GM23338 (cell line): ENCODE results near the gene CORO7. TPM values are rescaled to one million over a fixed set of nuclear protein-coding genes. Genes with fewer than 3 reads are reported as not detected.

Source experiments
- ATAC-seq: fragments of 200-7000 bp; cut with Tn5 transposase; 3 replicates; pipeline ENCODE4 v1.9.1; 2020
- DNase-seq: peaks from one replicate; pipeline ENCODE4 v3.0.0-alpha.2; 2015; ENCODE audit warnings: low spot score
- H2AFZ ChIP-seq: fragments of 200-600 bp; sonication (generic); 2 replicates; pipeline ENCODE4 v1.8.0; 2016; ENCODE audit warnings: antibody characterized with exemption, mild to moderate bottlenecking, moderate library complexity
- H3F3A ChIP-seq: fragments of 200-600 bp; sonication (generic); replicated peaks from 2 replicates; pipeline ENCODE4 v1.8.0; 2017; ENCODE audit warnings: antibody characterized with exemption, mixed run types, low read depth
- H3K27ac ChIP-seq: fragments of 200-600 bp; sonication (generic); 2 replicates; pipeline ENCODE4 v1.6.1; 2016; ENCODE audit warnings: low read depth
- H3K27me3 ChIP-seq: fragments of 200-600 bp; sonication (generic); 2 replicates; pipeline ENCODE4 v1.8.0; 2016; ENCODE audit warnings: mild to moderate bottlenecking, mixed run types, moderate library complexity; ENCODE audit not compliant: insufficient read depth
- H3K36me3 ChIP-seq: fragments of 200-600 bp; sonication (generic); 2 replicates; pipeline ENCODE4 v1.8.0; 2016; ENCODE audit warnings: mild to moderate bottlenecking; ENCODE audit not compliant: insufficient read depth
- H3K4me1 ChIP-seq: fragments of 200-600 bp; sonication (generic); 2 replicates; pipeline ENCODE4 v1.8.0; 2016; ENCODE audit warnings: mild to moderate bottlenecking, moderate library complexity; ENCODE audit not compliant: insufficient read depth
- H3K4me2 ChIP-seq: fragments of 200-600 bp; sonication (generic); 2 replicates; pipeline ENCODE4 v1.7.1; 2017; ENCODE audit warnings: mixed run types
- H3K4me3 ChIP-seq: fragments of 200-600 bp; sonication (generic); 2 replicates; pipeline ENCODE4 v1.6.1; 2016; ENCODE audit warnings: mixed run types
- H3K79me2 ChIP-seq: fragments of 200-600 bp; sonication (generic); replicated peaks from 2 replicates; pipeline ENCODE4 v1.8.0; 2017; ENCODE audit warnings: mild to moderate bottlenecking; ENCODE audit not compliant: insufficient read depth
- H3K9me2 ChIP-seq: fragments of 200-600 bp; sonication (generic); 2 replicates; pipeline ENCODE4 v1.8.0; 2017; ENCODE audit not compliant: insufficient read depth
- H4K20me1 ChIP-seq: fragments of 200-600 bp; sonication (generic); replicated peaks from 2 replicates; pipeline ENCODE4 v1.8.0; 2017; ENCODE audit warnings: mild to moderate bottlenecking; ENCODE audit not compliant: insufficient read depth
- H3K27ac Mint-ChIP-seq: 2 replicates; pipeline ENCODE4 v1.8.0; 2020; ENCODE audit warnings: inconsistent platforms, mild to moderate bottlenecking, moderate library complexity, mixed read lengths
- H3K27me3 Mint-ChIP-seq: 3 replicates; pipeline ENCODE4 v1.8.0; 2022; ENCODE audit warnings: low read depth, mild to moderate bottlenecking, moderate library complexity, mixed read lengths, inconsistent platforms; ENCODE audit not compliant: insufficient read depth, poor library complexity
- H3K36me3 Mint-ChIP-seq: 3 replicates; pipeline ENCODE4 v1.8.0; 2021; ENCODE audit warnings: low read depth, mild to moderate bottlenecking, inconsistent platforms, moderate library complexity, mixed read lengths
- H3K4me1 Mint-ChIP-seq: 3 replicates; pipeline ENCODE4 v1.8.0; 2020; ENCODE audit warnings: mild to moderate bottlenecking, inconsistent platforms, mixed read lengths
- H3K4me3 Mint-ChIP-seq: 3 replicates; pipeline ENCODE4 v1.8.0; 2021; ENCODE audit warnings: moderate library complexity, mild to moderate bottlenecking, inconsistent platforms, mixed read lengths
- H3K9me3 Mint-ChIP-seq: 3 replicates; pipeline ENCODE4 v1.8.0; 2020; ENCODE audit warnings: moderate library complexity, mild to moderate bottlenecking, inconsistent platforms, mixed read lengths
- CREB1 ChIP-seq: fragments of 250-450 bp; sonication (Bioruptor Pico); IDR thresholded peaks from 2 replicates; pipeline ENCODE4 v1.5.0; 2020; ENCODE audit warnings: low read depth, mild to moderate bottlenecking, moderate library complexity
- EZH2 ChIP-seq: fragments of 200-600 bp; sonication (generic); IDR thresholded peaks from one replicate; pipeline ENCODE4 v1.8.0; 2017; ENCODE audit warnings: antibody characterized with exemption, mild to moderate bottlenecking, low read depth; ENCODE audit not compliant: unreplicated experiment
- EZH2phosphoT487 ChIP-seq: fragments of 200-600 bp; sonication (generic); IDR thresholded peaks from one replicate; pipeline ENCODE4 v1.8.1; 2018; ENCODE audit warnings: antibody characterized with exemption; ENCODE audit not compliant: unreplicated experiment
- JUNB ChIP-seq: IDR thresholded peaks from one replicate; pipeline ENCODE4 v1.6.1; 2016; ENCODE audit warnings: antibody characterized with exemption; ENCODE audit not compliant: unreplicated experiment
- NANOG ChIP-seq: IDR thresholded peaks from 2 replicates; pipeline ENCODE4 v1.6.1; 2016; ENCODE audit warnings: antibody characterized with exemption, borderline replicate concordance
- POLR2AphosphoS5 ChIP-seq: IDR thresholded peaks from 2 replicates; pipeline ENCODE4 v1.6.1; 2016; ENCODE audit warnings: antibody characterized with exemption, low read depth
- REST ChIP-seq: IDR thresholded peaks from one replicate; pipeline ENCODE4 v1.6.1; 2018; ENCODE audit warnings: antibody characterized with exemption; ENCODE audit not compliant: unreplicated experiment
- STAT1 ChIP-seq: IDR thresholded peaks from one replicate; pipeline ENCODE4 v1.6.1; 2016; ENCODE audit warnings: antibody characterized with exemption; ENCODE audit not compliant: unreplicated experiment
- ZNF114 ChIP-seq: fragments of 250-450 bp; sonication (Bioruptor Pico); IDR thresholded peaks from 2 replicates; pipeline ENCODE4 v1.5.0; 2020; ENCODE audit warnings: mild to moderate bottlenecking, moderate library complexity
- ZNF331 ChIP-seq: fragments of 250-450 bp; sonication (Bioruptor Pico); IDR thresholded peaks from 2 replicates; pipeline ENCODE4 v1.5.0; 2020; ENCODE audit warnings: low read depth, mild to moderate bottlenecking, moderate library complexity
- polyA plus RNA-seq: library from polyadenylated mRNA; unstranded; fragments of >200 nt; fragmentation: Nextera tagmentation; extraction: Ambion mirVana; gene quantifications from 2 replicates; pipeline ENCODE4 v1.2.1, GENCODE V29; 2016
- total RNA-seq: library from RNA; depleted of rRNA; stranded (reverse); fragments of >200 nt; shearing (Covaris generic); gene quantifications from 2 replicates; pipeline ENCODE4 v1.2.3, GENCODE V29; 2014
- TF ChIP-seq, protein P1 (sequence below), 2 experiments: fragments of 200-600 bp in 1 of 2; sonication (generic) in 1 of 2; conservative IDR thresholded peaks; 2 replicates each; pipeline versions ENCODE4 v1.5.1 to v1.6.1; 2016 to 2017; ENCODE audit warnings: antibody characterized with exemption in 2 of 2, low read depth in 2 of 2, mild to moderate bottlenecking in 2 of 2, moderate library complexity in 1 of 2
- TF ChIP-seq, protein P2 (sequence below): fragments of 250-450 bp; sonication (Bioruptor Pico); IDR thresholded peaks from 2 replicates; pipeline ENCODE4 v1.5.0; 2020; ENCODE audit warnings: mild to moderate bottlenecking, moderate library complexity
- TF ChIP-seq, protein P3 (sequence below): IDR thresholded peaks from 2 replicates; pipeline ENCODE4 v1.6.1; 2016; ENCODE audit warnings: antibody characterized with exemption

Gene CORO7
- total and polyA plus RNA-seq, 2 experiments from 2014 or later = 14.2 to 46.4 TPM

DNA sequence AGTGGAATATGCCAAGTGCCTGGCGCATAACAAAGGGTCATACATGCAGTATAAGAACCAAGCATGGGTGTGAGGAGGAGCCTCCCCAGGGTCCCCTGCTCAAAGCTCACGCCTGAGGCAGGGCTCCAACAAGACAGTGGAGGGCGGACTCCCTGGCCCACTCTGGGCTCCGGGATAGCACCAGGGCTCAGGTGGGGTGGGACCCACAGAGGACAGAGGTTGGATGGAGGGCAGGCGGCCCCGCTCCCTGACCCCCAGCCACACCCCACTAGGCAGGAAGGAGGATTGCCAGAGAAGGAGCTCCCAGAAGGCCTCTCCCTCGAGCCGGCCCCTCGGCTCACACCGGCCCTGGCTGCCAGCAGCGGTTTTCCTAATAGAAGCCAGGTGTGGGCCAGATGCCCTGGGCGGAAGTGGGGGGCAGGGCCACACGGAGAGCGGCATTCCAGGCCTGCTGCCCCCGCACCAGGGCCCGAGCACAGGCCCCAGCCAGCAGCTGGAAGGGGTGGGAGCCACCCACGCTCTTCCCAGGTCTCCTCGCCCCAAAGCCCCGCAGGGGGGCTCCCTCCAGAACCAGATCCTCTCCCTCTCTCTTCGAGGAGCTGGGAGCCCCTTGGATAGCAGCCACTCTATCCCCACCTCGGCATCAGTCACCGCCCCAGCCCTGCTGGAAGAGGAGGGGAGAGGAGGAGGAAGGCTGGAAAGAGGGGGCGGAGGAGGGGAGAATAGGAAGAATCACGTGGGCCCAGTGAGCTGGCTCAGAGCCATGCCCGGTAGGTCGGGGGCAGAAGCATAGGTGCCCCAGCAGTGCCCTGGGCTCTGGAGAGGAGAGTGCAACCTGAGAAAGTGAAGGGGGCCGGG, 23.8 kb downstream of the CORO7 start:
- TF ChIP-seq STAT1 = no peak
- peak; percentile 46 for TF ChIP-seq POLR2AphosphoS5
- no peak for TF ChIP-seq ZNF331
- TF ChIP-seq CREB1 (CRISPR knock-in tag) = no peak; the same call in 1 of the 2 replicates
- no peak for TF ChIP-seq EZH2phosphoT487
- TF ChIP-seq NANOG = no peak
- no peak for TF ChIP-seq ZNF114 (CRISPR knock-in tag)
- TF ChIP-seq, protein P1, sequence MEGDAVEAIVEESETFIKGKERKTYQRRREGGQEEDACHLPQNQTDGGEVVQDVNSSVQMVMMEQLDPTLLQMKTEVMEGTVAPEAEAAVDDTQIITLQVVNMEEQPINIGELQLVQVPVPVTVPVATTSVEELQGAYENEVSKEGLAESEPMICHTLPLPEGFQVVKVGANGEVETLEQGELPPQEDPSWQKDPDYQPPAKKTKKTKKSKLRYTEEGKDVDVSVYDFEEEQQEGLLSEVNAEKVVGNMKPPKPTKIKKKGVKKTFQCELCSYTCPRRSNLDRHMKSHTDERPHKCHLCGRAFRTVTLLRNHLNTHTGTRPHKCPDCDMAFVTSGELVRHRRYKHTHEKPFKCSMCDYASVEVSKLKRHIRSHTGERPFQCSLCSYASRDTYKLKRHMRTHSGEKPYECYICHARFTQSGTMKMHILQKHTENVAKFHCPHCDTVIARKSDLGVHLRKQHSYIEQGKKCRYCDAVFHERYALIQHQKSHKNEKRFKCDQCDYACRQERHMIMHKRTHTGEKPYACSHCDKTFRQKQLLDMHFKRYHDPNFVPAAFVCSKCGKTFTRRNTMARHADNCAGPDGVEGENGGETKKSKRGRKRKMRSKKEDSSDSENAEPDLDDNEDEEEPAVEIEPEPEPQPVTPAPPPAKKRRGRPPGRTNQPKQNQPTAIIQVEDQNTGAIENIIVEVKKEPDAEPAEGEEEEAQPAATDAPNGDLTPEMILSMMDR (conservative IDR thresholded peaks at IDR 0.05; ENCODE audit: low read depth in 2 of 2) = no peak
- no peak for TF ChIP-seq REST
- TF ChIP-seq, protein P2, sequence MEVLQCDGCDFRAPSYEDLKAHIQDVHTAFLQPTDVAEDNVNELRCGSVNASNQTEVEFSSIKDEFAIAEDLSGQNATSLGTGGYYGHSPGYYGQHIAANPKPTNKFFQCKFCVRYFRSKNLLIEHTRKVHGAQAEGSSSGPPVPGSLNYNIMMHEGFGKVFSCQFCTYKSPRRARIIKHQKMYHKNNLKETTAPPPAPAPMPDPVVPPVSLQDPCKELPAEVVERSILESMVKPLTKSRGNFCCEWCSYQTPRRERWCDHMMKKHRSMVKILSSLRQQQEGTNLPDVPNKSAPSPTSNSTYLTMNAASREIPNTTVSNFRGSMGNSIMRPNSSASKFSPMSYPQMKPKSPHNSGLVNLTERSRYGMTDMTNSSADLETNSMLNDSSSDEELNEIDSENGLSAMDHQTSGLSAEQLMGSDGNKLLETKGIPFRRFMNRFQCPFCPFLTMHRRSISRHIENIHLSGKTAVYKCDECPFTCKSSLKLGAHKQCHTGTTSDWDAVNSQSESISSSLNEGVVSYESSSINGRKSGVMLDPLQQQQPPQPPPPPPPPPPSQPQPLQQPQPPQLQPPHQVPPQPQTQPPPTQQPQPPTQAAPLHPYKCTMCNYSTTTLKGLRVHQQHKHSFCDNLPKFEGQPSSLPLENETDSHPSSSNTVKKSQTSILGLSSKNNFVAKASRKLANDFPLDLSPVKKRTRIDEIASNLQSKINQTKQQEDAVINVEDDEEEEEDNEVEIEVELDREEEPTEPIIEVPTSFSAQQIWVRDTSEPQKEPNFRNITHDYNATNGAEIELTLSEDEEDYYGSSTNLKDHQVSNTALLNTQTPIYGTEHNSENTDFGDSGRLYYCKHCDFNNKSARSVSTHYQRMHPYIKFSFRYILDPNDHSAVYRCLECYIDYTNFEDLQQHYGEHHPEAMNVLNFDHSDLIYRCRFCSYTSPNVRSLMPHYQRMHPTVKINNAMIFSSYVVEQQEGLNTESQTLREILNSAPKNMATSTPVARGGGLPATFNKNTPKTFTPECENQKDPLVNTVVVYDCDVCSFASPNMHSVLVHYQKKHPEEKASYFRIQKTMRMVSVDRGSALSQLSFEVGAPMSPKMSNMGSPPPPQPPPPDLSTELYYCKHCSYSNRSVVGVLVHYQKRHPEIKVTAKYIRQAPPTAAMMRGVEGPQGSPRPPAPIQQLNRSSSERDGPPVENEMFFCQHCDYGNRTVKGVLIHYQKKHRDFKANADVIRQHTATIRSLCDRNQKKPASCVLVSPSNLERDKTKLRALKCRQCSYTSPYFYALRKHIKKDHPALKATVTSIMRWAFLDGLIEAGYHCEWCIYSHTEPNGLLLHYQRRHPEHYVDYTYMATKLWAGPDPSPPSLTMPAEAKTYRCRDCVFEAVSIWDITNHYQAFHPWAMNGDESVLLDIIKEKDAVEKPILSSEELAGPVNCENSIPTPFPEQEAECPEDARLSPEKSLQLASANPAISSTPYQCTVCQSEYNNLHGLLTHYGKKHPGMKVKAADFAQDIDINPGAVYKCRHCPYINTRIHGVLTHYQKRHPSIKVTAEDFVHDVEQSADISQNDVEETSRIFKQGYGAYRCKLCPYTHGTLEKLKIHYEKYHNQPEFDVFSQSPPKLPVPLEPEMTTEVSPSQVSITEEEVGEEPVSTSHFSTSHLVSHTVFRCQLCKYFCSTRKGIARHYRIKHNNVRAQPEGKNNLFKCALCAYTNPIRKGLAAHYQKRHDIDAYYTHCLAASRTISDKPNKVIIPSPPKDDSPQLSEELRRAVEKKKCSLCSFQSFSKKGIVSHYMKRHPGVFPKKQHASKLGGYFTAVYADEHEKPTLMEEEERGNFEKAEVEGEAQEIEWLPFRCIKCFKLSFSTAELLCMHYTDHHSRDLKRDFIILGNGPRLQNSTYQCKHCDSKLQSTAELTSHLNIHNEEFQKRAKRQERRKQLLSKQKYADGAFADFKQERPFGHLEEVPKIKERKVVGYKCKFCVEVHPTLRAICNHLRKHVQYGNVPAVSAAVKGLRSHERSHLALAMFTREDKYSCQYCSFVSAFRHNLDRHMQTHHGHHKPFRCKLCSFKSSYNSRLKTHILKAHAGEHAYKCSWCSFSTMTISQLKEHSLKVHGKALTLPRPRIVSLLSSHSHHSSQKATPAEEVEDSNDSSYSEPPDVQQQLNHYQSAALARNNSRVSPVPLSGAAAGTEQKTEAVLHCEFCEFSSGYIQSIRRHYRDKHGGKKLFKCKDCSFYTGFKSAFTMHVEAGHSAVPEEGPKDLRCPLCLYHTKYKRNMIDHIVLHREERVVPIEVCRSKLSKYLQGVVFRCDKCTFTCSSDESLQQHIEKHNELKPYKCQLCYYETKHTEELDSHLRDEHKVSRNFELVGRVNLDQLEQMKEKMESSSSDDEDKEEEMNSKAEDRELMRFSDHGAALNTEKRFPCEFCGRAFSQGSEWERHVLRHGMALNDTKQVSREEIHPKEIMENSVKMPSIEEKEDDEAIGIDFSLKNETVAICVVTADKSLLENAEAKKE (CRISPR knock-in tag) = 0 out of 2 replicates have a peak, but pooled peaks have one; percentile 16
- no peak for TF ChIP-seq JUNB
- TF ChIP-seq, protein P3, sequence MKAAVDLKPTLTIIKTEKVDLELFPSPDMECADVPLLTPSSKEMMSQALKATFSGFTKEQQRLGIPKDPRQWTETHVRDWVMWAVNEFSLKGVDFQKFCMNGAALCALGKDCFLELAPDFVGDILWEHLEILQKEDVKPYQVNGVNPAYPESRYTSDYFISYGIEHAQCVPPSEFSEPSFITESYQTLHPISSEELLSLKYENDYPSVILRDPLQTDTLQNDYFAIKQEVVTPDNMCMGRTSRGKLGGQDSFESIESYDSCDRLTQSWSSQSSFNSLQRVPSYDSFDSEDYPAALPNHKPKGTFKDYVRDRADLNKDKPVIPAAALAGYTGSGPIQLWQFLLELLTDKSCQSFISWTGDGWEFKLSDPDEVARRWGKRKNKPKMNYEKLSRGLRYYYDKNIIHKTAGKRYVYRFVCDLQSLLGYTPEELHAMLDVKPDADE = peak; percentile 82
- no peak for TF ChIP-seq EZH2
- Histone ChIP-seq H3K27ac (peak overlapping the region; percentile 100), H3K79me2 (no peaks in the 10 kb centered on the region), H3K9me2 (no peaks in the 10 kb centered on the region), H3F3A (peaks cover 34% of the 10 kb centered on the region), H3K4me1 (peaks cover 43% of the 10 kb centered on the region), H3K4me2 (peak overlapping the region; percentile 78), H4K20me1 (no peaks in the 10 kb centered on the region), H3K36me3 (no peaks in the 10 kb centered on the region), H3K27me3 (no peaks in the 10 kb centered on the region), H2AFZ (0 out of 2 replicates have a peak overlapping the region, but pooled peaks have one; percentile 32), H3K4me3 (peak overlapping the region; percentile 45)
- Mint-ChIP-seq H3K27me3 (peaks cover 21% of the 10 kb centered on the region), H3K27ac (peak overlapping the region; percentile 98), H3K36me3 (no peaks in the 10 kb centered on the region; the same call in 2 of the 3 replicates), H3K9me3 (no peaks in the 10 kb centered on the region), H3K4me1 (peaks cover 45% of the 10 kb centered on the region), H3K4me3 (peak overlapping the region; percentile 49; the same call in 2 of the 3 replicates)
- peak; percentile 75 for ATAC-seq
- peak; percentile 96 for DNase-seq
